ENCODE results near the gene WDFY4. TPM values are rescaled to one million over a fixed set of nuclear protein-coding genes. Genes with fewer than 3 reads are reported as not detected.

WDFY4 gene
- total and polyA plus RNA-seq, 7 experiments from 2014 or later = 0.12 to 39.3 (median 1.5) TPM

DNA sequence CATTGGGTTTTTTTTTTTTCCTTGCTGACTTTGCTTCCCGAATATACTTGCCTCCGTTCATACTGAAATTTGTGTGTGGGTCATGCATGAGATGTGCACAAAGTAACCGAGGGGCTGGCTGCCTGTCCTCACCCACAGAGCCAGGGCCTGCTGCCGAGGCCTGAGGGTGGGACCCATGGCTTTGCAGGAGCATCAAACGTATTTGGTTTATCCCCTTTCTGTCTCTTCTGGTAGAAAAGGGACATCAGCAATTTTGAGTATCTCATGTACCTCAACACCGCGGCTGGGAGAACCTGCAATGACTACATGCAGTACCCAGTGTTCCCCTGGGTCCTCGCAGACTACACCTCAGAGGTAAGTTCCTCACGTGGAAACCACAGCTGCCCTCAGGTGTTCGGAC lies 258.4 kb downstream of the WDFY4 start:
- Histone ChIP-seq H3K27me3 (ENCODE audit: control insufficient read depth in 2 of 2, insufficient read depth in 2 of 2, low read length in 2 of 2) (no peaks in the 10 kb centered on the region), H3K9me3 (ENCODE audit: control insufficient read depth in 2 of 3, low read length in 3 of 3) (no peaks in the 10 kb centered on the region), H3K4me1 (ENCODE audit: control insufficient read depth in 2 of 2, insufficient read depth in 2 of 2, low read length in 2 of 2) (no peaks in the 10 kb centered on the region), H3K4me3 (ENCODE audit: low read length) (no peak overlapping the region), H3K27ac (ENCODE audit: low read depth, low read length) (no peak overlapping the region), H3K36me3 (ENCODE audit: control insufficient read depth in 2 of 3, insufficient read depth in 3 of 3, low read length in 3 of 3) (no peaks in the 10 kb centered on the region)
- Mint-ChIP-seq H3K4me1 (no peaks in the 10 kb centered on the region), H3K27ac (no peak overlapping the region), H3K27me3 (no peaks in the 10 kb centered on the region), H3K36me3 (no peaks in the 10 kb centered on the region), H3K9me3 (no peaks in the 10 kb centered on the region), H3K4me3 (no peak overlapping the region)
- ChIA-PET POLR2A (no interaction called here), CTCF (no interaction called here)
- no peak for ATAC-seq
- intact Hi-C loops (cut with micrococcal nuclease) = no loop called here
- DNase-seq = no peak

DNA sequence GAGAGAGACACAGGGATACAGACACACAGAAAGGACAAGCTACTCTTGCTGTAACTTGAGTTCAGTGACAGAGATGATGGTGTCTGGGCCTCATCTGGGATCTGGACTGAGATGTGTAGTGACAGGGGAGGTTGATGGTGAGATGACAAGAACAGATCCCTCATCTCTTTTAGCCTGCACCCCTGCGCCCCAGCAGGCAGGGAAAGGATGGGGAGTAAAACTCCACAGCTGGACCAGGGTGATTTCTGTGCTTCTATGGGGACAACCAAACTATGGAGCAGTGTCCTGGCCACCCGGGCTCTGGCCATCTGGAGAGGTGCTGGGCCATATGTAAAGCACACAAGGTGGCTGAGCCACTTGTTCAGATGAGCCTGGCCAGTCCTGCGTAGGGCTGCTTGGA lies 259.5 kb downstream of the WDFY4 start:
- intact Hi-C loops (cut with micrococcal nuclease) = no loop called here
- no peak for ATAC-seq
- no peaks in the 10 kb centered on the region for H3K4me1 Mint-ChIP-seq
- DNase-seq = no peak
- H3K9me3 ChIP-seq (ENCODE audit: control insufficient read depth in 2 of 3, low read length in 3 of 3) = no peaks in the 10 kb centered on the region
- no peaks in the 10 kb centered on the region for H3K36me3 Mint-ChIP-seq
- H3K36me3 ChIP-seq (ENCODE audit: control insufficient read depth in 2 of 3, insufficient read depth in 3 of 3, low read length in 3 of 3) = no peaks in the 10 kb centered on the region
- H3K27ac ChIP-seq (ENCODE audit: low read depth, low read length) = no peak overlapping the region
- no peaks in the 10 kb centered on the region for H3K4me1 ChIP-seq (ENCODE audit: control insufficient read depth in 2 of 2, insufficient read depth in 2 of 2, low read length in 2 of 2)
- no peak overlapping the region for H3K4me3 Mint-ChIP-seq
- H3K9me3 Mint-ChIP-seq = no peaks in the 10 kb centered on the region
- ChIA-PET CTCF (no interaction called here), POLR2A (no interaction called here)
- H3K27me3 Mint-ChIP-seq = no peaks in the 10 kb centered on the region
- H3K27me3 ChIP-seq (ENCODE audit: control insufficient read depth in 2 of 2, insufficient read depth in 2 of 2, low read length in 2 of 2) = no peaks in the 10 kb centered on the region
- peak overlapping the region in 1 of 9 donors; percentile 51 for H3K27ac Mint-ChIP-seq
- no peak overlapping the region for H3K4me3 ChIP-seq (ENCODE audit: low read length)

DNA sequence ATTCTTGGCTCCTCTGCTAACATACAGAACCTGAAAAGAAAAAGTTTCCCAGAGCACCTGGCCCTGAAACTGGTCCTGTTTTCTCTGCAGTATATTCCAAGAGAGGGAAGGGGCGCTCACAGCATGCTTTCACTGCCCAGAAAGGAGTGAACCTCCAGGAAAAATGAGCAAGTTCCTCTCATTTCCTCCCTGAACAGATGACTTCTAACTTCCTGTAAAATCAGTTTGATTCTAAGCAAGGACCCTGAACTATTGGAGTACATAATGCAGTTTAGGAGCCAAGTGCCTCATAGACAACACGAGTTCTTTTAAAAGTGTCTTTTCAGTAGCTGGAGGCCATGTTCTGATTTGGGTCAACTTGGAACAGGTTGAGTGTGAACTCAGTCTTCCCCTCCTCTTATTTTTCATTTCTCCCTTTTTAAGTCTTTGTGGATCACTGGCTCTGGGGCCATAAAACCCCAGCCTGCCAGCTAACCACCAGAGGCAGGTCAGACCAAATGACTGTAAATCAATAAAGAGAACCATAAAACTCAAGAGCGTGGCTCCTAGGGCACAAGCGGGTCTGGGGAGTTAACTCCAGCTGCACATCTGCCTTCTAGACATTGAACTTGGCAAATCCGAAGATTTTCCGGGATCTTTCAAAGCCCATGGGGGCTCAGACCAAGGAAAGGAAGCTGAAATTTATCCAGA lies 260.9 kb downstream of the WDFY4 start:
- Mint-ChIP-seq H3K4me3 (no peak overlapping the region), H3K36me3 (no peaks in the 10 kb centered on the region), H3K27me3 (peaks cover 0 to 4% (median 0%) of the 10 kb centered on the region in 5 donors), H3K4me1 (no peaks in the 10 kb centered on the region), H3K27ac (no peak overlapping the region), H3K9me3 (no peaks in the 10 kb centered on the region)
- Histone ChIP-seq H3K9me3 (ENCODE audit: control insufficient read depth in 2 of 3, low read length in 3 of 3) (no peaks in the 10 kb centered on the region), H3K27ac (ENCODE audit: low read depth, low read length) (no peak overlapping the region), H3K27me3 (ENCODE audit: control insufficient read depth in 2 of 2, insufficient read depth in 2 of 2, low read length in 2 of 2) (no peaks in the 10 kb centered on the region), H3K4me3 (ENCODE audit: low read length) (no peak overlapping the region), H3K36me3 (ENCODE audit: control insufficient read depth in 2 of 3, insufficient read depth in 3 of 3, low read length in 3 of 3) (no peaks in the 10 kb centered on the region), H3K4me1 (ENCODE audit: control insufficient read depth in 2 of 2, insufficient read depth in 2 of 2, low read length in 2 of 2) (no peaks in the 10 kb centered on the region)
- intact Hi-C loops (cut with micrococcal nuclease) = no loop called here
- ChIA-PET CTCF (no interaction called here), POLR2A (no interaction called here)
- DNase-seq (no peak), ATAC-seq (no peak)

DNA sequence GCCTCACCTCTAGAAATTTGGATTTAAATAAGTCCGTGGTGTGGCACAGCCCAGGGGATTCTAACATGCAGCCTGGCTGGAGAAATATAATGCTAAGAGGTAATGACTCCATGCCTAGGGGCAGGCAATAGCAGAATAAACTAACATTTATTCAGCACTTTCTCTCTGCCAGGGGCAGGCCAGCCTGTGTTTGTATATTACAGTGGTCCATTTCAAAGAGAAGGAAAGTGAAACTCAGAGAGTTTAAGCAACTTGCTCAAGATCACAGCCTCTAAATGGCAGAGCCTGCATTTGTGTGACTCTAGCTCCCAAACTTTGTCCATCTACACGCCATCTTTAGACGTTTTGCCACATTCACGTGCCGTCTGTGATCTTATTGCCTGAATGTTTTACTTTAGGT lies 261.7 kb downstream of the WDFY4 start:
- ATAC-seq = no peak
- POLR2A ChIA-PET = no interaction called here
- H3K4me1 Mint-ChIP-seq = no peaks in the 10 kb centered on the region
- H3K27me3 Mint-ChIP-seq = peaks cover 0 to 4% (median 0%) of the 10 kb centered on the region in 5 donors
- no peak for DNase-seq
- no peak overlapping the region for H3K27ac ChIP-seq (ENCODE audit: low read depth, low read length)
- intact Hi-C loops (cut with micrococcal nuclease) = no loop called here
- no peak overlapping the region for H3K4me3 Mint-ChIP-seq
- H3K4me1 ChIP-seq (ENCODE audit: control insufficient read depth in 2 of 2, insufficient read depth in 2 of 2, low read length in 2 of 2) = no peaks in the 10 kb centered on the region
- H3K27me3 ChIP-seq (ENCODE audit: control insufficient read depth in 2 of 2, insufficient read depth in 2 of 2, low read length in 2 of 2) = no peaks in the 10 kb centered on the region
- no peak overlapping the region for H3K4me3 ChIP-seq (ENCODE audit: low read length)
- H3K36me3 Mint-ChIP-seq = no peaks in the 10 kb centered on the region
- no peak overlapping the region for H3K27ac Mint-ChIP-seq
- CTCF ChIA-PET = no interaction called here
- H3K36me3 ChIP-seq (ENCODE audit: control insufficient read depth in 2 of 3, insufficient read depth in 3 of 3, low read length in 3 of 3) = no peaks in the 10 kb centered on the region
- H3K9me3 Mint-ChIP-seq = no peaks in the 10 kb centered on the region
- H3K9me3 ChIP-seq (ENCODE audit: control insufficient read depth in 2 of 3, low read length in 3 of 3) = no peaks in the 10 kb centered on the region

DNA sequence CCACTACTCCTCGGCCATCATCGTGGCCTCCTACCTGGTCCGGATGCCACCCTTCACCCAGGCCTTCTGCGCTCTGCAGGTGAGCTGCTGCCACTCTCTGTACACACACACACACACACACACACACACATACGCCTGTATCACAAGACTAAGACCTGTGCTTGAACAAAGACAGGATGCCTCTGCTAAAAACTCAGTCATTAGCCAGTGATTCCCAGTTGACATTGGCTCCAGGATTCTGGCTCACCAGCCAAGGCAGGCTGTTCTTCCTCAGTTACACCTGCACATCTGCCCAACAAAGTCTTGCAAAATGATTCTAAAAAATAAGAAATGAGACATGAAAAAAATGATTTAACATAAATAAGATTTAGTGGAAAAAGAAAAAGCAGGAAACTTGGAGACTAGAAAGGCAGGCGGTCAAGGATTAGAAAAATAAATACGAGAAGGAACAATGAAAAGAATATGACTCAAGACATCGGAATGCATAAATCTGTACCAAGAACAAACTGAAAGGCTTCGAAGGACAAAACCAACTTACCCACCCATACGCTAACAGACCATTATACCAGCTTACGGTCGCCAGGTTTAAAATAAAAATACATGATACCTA lies 262.3 kb downstream of the WDFY4 start:
- Mint-ChIP-seq H3K9me3 (no peaks in the 10 kb centered on the region), H3K4me1 (no peaks in the 10 kb centered on the region), H3K36me3 (no peaks in the 10 kb centered on the region), H3K27me3 (peaks cover 0 to 4% (median 0%) of the 10 kb centered on the region in 5 donors), H3K27ac (no peak overlapping the region), H3K4me3 (no peak overlapping the region)
- ChIA-PET POLR2A (no interaction called here), CTCF (no interaction called here)
- no peak overlapping the region for H3K27ac ChIP-seq (ENCODE audit: low read depth, low read length)
- no peak overlapping the region for H3K4me3 ChIP-seq (ENCODE audit: low read length)
- no peaks in the 10 kb centered on the region for H3K36me3 ChIP-seq (ENCODE audit: control insufficient read depth in 2 of 3, insufficient read depth in 3 of 3, low read length in 3 of 3)
- DNase-seq (no peak), ATAC-seq (no peak)
- no peaks in the 10 kb centered on the region for H3K4me1 ChIP-seq (ENCODE audit: control insufficient read depth in 2 of 2, insufficient read depth in 2 of 2, low read length in 2 of 2)
- no peaks in the 10 kb centered on the region for H3K9me3 ChIP-seq (ENCODE audit: control insufficient read depth in 2 of 3, low read length in 3 of 3)
- H3K27me3 ChIP-seq (ENCODE audit: control insufficient read depth in 2 of 2, insufficient read depth in 2 of 2, low read length in 2 of 2) = no peaks in the 10 kb centered on the region
- intact Hi-C loops (cut with micrococcal nuclease) = no loop called here

DNA sequence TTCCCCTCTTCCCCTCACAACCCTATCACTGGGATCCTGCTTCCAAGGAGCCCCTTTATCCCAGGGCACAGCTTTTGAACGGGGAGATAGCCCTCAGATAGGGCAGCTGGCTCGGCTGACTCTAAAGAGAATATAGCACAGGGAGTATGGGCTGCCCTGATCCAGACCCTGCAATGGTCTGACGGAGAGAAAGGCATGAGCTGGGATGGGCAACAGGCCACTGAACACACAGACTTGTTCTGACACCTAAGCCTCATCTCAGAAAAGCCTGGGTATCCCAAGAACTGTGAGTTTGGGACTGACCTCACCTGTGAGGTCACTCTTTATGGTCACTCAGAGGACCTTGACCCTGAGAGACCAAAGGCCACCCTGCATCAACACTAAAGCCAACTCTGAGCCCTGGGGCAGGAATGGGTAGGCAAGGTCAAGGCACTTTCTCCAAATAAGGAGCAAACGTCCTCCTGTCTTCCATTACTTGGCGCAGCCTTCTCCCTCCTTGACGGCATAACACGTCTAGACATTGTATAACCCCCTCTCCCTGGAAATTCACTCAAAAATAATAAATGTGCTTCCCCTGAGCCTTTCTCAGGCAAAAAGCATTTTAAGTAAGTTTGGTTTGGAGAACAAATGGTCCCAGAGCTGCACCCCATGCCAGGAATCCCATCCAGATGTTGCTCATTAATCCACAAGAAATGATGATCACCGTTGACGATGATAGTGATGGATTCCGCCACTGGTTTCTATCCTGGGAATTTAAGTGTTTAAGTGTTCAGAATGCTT lies 263.2 kb downstream of the WDFY4 start:
- Histone ChIP-seq H3K9me3 (ENCODE audit: control insufficient read depth in 2 of 3, low read length in 3 of 3) (no peaks in the 10 kb centered on the region), H3K36me3 (ENCODE audit: control insufficient read depth in 2 of 3, insufficient read depth in 3 of 3, low read length in 3 of 3) (no peaks in the 10 kb centered on the region), H3K4me3 (ENCODE audit: low read length) (no peak overlapping the region), H3K27me3 (ENCODE audit: control insufficient read depth in 2 of 2, insufficient read depth in 2 of 2, low read length in 2 of 2) (no peaks in the 10 kb centered on the region), H3K4me1 (ENCODE audit: control insufficient read depth in 2 of 2, insufficient read depth in 2 of 2, low read length in 2 of 2) (no peaks in the 10 kb centered on the region), H3K27ac (ENCODE audit: low read depth, low read length) (no peak overlapping the region)
- Mint-ChIP-seq H3K4me3 (no peak overlapping the region), H3K27me3 (peaks cover 0 to 4% (median 0%) of the 10 kb centered on the region in 5 donors), H3K9me3 (no peaks in the 10 kb centered on the region), H3K4me1 (no peaks in the 10 kb centered on the region), H3K36me3 (no peaks in the 10 kb centered on the region), H3K27ac (no peak overlapping the region)
- intact Hi-C loops (cut with micrococcal nuclease) = no loop called here
- ChIA-PET CTCF (no interaction called here), POLR2A (no interaction called here)
- ATAC-seq = no peak
- no peak for DNase-seq
